ENCODE measurements around the gene SLC43A3.

DNA sequence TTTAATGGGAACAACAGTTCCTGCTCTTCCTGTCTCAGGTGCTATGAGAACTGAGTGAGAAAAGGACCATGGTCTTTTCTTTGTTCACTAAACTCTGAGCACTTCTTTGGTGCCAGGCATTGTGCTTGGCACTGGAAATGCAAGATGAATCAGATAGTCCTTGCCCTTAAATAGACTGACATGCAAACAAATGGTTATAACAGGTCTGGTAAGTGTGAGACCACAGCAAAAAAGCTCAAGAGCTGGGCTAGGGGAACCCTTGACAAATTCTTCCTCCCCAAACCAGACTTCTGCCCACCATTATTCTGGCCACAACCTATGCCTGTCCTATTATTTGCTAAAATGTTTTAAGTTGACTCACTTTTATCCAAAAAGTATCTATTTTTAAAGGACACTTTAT is 5.1 kb downstream of the SLC43A3 start:
- TF ChIP-seq POLR2A (IDR thresholded peaks at IDR 0.05), result no peak
- TF ChIP-seq, protein P1, sequence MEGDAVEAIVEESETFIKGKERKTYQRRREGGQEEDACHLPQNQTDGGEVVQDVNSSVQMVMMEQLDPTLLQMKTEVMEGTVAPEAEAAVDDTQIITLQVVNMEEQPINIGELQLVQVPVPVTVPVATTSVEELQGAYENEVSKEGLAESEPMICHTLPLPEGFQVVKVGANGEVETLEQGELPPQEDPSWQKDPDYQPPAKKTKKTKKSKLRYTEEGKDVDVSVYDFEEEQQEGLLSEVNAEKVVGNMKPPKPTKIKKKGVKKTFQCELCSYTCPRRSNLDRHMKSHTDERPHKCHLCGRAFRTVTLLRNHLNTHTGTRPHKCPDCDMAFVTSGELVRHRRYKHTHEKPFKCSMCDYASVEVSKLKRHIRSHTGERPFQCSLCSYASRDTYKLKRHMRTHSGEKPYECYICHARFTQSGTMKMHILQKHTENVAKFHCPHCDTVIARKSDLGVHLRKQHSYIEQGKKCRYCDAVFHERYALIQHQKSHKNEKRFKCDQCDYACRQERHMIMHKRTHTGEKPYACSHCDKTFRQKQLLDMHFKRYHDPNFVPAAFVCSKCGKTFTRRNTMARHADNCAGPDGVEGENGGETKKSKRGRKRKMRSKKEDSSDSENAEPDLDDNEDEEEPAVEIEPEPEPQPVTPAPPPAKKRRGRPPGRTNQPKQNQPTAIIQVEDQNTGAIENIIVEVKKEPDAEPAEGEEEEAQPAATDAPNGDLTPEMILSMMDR (IDR thresholded peaks at IDR 0.05), result no peak
